HK-2 (cell line): ENCODE results near the gene IL1R2.
"Not testable (repeated sequence)": the region's sequence is repeated elsewhere in the genome, so short reads cannot be mapped to it uniquely, and the experiment has no call there.

ENCODE experiments used
- DNase-seq: peaks from one replicate; pipeline ENCODE4 v3.0.0-alpha.2; 2018; ENCODE audit not compliant: unreplicated experiment

Gene IL1R2

DNA sequence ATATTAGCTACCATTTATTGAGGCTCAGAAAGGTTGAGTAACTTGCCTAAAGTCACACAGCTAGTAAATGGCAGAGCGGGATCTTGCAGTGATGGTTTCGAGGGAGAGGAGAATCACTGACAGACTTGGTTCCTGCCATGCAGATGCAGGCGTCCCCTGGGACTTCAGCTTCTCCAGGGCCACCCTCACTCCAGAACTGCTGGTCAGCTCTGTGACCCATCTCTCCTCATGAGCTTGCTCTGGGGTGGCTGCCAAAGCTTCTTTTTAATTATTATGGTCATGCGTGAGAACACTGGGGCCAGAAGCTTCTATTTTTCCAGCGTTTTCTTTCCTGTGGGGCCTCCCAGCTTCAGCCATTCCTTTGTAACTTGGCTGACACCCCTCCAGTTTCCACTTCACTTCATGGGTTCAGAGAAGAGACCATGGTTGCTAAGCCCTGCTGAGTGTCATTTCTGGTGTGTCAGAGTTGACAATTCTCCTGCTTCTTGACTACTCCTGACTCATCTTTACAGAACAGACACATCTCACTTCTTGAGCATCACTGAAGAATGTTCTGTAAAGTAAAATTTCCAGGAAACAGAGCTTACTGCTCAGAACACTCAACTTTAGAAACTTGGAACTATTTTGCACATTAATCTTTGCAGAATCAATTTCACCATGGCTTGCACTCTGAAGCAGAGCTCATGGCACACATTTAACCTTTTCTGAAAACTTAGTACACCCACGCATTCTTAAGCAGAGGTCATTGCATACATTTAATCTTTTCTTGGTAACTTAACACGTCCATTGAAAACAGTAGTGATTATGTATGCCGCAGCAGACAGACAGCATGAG is 70.4 kb downstream of the IL1R2 start:
- no peak for DNase-seq

GRCh38 chr2:102062802-102063201 is 71.0 kb downstream of the IL1R2 start:
- no peak for DNase-seq

GRCh38 chr2:102063487-102063911 is 71.7 kb downstream of the IL1R2 start:
- DNase-seq, result no peak

DNA sequence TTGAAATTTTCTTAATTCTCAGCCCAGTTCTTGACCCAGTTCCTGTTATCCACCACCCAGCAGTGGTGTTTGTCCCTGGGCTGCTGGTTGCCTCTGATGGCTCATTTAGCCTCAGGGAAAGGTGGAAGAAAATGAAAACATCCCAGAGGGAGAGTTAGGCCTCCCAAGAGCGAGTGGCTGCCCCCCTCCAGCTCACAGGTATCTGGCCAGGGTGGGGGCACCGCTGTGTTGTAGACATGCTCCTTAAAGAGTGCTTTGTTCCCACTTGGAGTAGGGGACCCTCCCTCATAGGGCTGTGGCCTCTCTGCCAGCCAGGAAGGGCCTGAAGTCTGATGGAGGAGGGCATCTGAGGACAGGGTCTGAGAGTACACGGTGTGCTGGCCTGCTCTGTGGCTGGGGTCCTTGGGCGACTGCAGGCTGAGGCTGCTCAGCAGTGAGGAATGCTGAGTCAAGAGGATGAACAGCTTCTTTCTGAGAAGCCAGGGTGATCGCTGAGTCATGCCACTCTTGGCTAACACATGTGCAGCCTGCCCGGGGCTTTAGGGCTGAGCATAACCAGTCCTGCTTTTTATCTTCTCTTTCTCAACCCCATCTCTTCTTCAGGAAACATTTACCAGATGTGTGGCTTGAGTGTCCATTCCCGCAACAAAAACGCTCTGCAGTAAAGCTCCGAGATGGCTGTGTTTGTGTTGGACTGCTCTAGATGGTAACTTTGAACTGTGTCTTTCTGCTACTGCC is 72.3 kb downstream of the IL1R2 start:
- DNase-seq, result peak; percentile 76

DNA sequence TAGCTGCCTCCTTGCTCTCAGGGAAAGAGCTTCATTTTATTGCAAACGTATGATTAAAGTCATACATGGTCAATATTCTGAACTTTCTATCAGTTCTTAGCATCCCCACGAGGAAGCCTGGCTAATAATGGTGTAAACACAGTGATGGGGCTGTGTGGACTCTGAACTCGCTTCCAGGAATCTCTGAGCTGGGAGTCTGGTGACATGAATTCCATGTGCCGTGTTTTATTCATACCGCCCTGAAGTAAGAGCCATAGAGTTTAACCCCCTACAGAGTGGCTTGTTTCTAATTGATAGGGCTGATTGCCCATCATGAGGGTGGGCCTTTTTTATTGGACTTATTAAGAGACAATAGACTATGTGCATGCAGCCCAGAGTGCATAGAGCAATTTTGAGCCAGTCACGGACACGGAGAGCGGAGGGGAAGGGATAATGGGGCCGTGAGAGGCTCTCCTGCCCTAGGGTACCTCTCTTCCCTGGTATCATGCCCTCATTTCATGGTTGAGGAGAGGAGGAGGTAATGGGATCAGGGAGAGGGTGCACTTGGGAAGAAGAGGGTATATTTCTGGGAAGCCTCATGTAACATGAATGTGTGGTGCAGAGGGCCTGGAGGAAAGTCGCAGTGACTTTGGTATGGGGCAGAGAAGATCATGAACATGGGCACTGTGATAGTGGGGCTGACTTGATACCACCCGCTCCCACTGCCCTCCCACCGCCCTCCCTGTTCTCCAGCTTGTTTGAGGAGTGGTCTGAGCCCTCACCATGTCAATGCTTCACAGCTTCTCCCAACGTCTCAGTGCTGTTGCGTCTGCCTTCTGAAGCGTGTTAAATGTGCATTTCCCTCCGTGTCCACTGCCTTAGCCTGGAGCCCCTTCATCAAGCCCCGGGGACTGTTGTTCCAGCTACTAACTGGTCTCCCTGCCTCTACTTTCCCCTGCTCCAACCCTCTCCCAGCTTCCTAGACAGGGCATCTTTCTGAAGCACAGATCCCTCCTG is 73.2 kb downstream of the IL1R2 start:
- no peak for DNase-seq

DNA sequence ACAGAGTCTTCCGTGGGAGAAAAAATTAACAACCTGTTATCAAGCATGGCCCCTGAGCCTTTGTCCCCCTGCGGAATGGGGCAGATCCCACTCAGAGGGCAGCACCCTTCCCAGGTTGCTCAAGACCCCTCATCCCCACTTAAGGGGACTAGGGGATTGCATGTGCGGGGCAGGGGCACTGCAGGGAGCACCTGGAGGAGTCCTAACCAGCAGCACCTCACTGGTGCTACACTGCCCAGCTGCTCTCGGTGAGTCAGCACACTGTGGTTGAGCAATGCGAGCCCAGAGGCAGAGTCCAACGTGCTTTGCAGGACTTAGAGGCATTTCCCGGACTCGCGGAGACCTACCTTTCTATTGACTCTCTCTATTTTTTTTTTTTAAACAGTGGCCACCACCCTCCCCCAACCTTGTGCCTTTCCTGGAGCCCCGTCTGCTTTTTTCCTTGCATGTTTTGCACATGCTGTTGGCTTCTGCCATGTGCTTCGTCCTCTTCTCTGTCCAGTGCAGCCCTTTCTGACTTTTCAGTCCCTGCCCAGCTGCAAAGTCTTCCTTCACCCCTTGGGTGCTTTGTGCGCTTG is 74.0 kb downstream of the IL1R2 start:
- DNase-seq, result peak; percentile 69

GRCh38 chr2:102066554-102066953 is 74.8 kb downstream of the IL1R2 start:
- DNase-seq, result no peak

DNA sequence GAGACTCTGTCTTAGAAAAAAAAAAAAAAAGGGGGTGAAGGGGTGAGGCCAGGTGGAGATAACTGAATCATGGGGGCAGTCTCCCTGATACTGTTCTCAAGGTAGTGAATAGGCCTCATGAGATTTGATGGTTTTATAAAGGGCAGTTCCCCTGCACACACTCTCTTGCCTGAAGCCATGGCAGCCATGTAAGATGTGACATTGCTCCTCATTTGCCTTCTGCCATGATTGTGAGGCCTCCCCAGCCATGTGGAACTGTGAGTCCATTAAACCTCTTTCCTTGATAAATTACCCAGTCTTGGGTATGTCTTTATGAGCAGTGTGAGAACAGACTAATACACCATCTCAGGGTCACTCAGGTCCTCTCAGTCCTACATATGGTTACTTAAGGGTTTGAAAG is 76.4 kb downstream of the IL1R2 start:
- DNase-seq, result not testable (repeated sequence)

GRCh38 chr2:102069311-102069974 is 77.7 kb downstream of the IL1R2 start:
- no peak for DNase-seq

DNA sequence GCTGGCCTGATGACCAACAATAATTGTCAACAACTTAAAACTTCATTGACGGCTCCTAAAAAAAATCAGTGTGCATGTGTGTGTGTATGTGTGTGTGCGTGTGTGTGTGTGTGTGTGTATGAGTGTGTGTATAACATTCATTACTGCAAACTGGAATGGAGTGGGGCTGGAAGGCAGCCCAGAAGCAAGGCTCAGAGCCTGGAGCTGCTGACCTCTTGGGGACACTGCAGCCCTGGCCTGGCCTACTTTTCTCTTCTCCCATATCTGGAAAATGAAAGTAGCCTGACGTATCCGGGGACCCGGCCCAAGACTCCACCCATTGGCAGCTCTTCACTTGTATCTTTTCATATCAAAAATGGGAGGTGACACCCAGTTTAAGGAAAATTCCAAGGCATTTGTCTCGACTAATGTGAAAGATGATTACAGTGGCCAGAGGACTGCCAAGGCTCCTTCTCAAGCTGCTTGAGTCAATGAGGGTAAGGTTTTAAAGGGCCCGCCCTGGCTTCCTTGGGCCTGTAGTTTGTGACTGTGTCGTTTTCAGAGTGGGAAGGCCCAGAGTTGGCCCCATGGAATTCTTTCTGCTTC is 78.4 kb downstream of the IL1R2 start:
- no peak for DNase-seq

DNA sequence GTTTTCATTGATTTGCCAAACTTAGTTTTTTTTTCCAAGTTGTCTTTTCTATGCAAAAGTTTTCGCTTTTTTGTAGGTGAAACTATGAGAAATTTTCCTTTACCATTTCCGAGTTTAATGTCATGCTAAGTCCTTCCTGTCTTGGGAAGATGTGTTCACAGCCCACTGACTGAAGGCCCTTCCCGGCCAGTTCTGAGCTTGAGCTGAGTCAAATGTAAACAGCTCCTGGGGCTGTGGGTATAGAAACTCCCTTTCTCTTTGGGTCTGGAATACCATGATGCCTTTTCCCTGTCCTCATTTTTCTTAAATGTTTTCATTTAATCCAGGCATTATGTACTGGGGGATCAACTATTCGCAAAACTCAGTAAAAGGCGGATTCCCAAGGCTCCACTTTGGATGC is 81.0 kb downstream of the IL1R2 start:
- DNase-seq, result no peak

- DNase-seq, result no peak
These were observed 81.5 kb downstream of the IL1R2 start for GRCh38 chr2:102073168-102073724.

DNA sequence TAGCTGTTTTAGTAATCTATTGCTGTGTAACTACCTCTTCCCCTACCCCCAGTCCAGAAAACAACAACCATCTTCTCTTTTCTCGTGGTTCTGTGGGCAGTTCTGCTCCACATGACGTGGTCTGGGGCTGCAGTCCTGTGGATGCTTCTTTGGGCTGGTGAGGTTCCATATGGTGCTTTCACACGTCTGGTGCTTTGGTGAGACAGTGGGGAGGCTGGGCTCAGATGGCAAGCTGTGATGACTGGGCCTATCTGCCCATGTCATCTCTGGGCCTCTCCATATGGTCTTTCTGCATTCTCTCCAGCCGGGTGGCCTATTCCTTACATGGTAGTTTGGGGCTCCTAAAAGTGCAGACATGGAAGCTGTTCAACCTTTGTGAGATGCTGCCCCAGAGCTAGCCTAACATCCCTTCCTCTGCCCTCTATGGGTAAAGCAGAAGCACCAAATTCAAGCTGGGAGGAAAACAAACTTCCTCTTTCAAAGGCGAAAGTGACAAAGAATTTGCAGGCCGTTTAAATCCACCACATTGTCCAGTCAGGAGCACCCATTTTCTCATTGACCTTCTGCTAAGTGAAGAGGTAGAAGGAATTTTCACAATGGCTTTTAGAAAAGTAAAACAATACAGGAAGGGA is 82.5 kb downstream of the IL1R2 start:
- DNase-seq, result no peak

GRCh38 chr2:102075479-102075878 is 83.7 kb downstream of the IL1R2 start:
- no peak for DNase-seq

DNA sequence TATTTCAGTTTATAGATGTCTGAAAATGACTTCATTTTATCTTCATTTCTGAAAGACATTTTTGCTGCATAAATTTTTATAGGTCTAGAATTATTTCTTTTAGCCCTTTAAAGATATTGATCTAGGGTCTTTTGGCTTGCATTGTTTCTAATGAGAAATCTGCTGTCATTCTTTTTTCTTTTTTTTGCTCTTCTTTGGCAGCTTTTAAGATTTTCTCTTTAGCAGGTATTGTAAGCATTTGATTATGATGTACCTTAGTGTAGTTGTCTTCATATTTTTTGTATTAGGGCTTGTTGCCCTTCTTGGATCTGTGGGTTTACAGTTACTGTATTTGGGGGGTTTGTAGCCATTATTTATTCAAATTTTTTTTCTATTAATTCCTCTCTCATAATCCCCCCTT is 84.8 kb downstream of the IL1R2 start:
- no peak for DNase-seq
